HUES6 (cell line): ENCODE measurements around the gene FMNL2.

Source experiments
- H3K27ac ChIP-seq: 2 replicates; pipeline ENCODE4 v1.7.0; 2013; ENCODE audit warnings: low read depth, mild to moderate bottlenecking, low read length, inconsistent platforms
- H3K27me3 ChIP-seq: 2 replicates; pipeline ENCODE4 v1.6.1; 2013; ENCODE audit warnings: low read length; ENCODE audit not compliant: control insufficient read depth, insufficient read depth
- H3K36me3 ChIP-seq: 2 replicates; pipeline ENCODE4 v1.6.1; 2013; ENCODE audit warnings: low read length; ENCODE audit not compliant: control insufficient read depth, insufficient read depth
- H3K4me1 ChIP-seq: 2 replicates; pipeline ENCODE4 v1.6.1; 2013; ENCODE audit warnings: low read length; ENCODE audit not compliant: control insufficient read depth, insufficient read depth
- H3K4me3 ChIP-seq: 2 replicates; pipeline ENCODE4 v1.5.1; 2013; ENCODE audit warnings: low read depth, low read length
- H3K9ac ChIP-seq: one replicate; pipeline ENCODE4 v1.6.1; 2013; ENCODE audit warnings: mild to moderate bottlenecking, low read length
- H3K9me3 ChIP-seq: 2 replicates; pipeline ENCODE4 v1.6.1; 2013; ENCODE audit warnings: low read depth, low read length; ENCODE audit not compliant: control insufficient read depth, insufficient read depth

Gene FMNL2

DNA sequence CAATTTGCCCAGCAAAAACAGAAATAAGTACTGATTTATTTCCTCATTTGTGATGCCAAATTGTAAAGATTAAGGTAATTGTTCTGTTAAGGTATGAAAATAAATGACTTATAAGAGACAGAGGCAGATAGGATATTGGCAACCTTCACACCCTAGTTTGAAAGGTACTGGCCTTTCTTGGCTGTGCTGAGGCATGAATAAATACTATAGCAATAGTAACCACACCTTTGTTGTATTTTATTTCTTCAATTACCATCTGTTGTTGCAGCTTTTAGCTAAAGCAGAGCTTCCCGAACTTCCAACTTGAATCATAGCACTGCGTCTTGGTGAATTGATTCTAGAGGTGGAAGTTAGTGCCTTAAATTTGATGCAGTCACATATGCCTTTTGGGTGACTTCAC lies 55.9 kb downstream of the FMNL2 start:
- no peak overlapping the region for H3K27ac ChIP-seq
- no peaks in the 10 kb centered on the region for H3K36me3 ChIP-seq
- H3K4me3 ChIP-seq = no peak overlapping the region
- H3K4me1 ChIP-seq = peaks cover 15% of the 10 kb centered on the region
- no peak overlapping the region for H3K9ac ChIP-seq
- H3K9me3 ChIP-seq = no peaks in the 10 kb centered on the region
- no peaks in the 10 kb centered on the region for H3K27me3 ChIP-seq

DNA sequence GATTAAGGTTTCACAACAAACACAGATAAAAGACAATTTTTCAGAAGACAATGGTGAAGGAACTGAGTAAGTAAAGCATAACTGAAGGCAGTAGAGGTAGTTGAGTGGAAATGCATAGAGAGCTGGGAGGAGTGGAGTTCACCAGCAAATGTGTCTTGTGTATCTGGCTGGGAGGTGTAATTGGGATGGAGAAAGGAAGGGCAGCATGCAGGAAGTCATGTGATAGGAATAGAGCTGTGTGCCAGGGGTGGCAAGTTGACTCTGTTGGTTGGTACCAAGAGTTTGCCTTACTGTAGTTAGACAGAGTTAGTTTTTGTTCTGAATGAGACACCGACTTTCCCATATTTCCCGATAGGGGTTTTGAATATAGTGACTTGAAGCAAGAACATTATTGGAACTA lies 56.3 kb downstream of the FMNL2 start:
- Histone ChIP-seq H3K9me3 (no peaks in the 10 kb centered on the region), H3K27me3 (no peaks in the 10 kb centered on the region), H3K36me3 (no peaks in the 10 kb centered on the region), H3K4me1 (peaks cover 19% of the 10 kb centered on the region), H3K9ac (no peak overlapping the region), H3K27ac (no peak overlapping the region), H3K4me3 (no peak overlapping the region)

DNA sequence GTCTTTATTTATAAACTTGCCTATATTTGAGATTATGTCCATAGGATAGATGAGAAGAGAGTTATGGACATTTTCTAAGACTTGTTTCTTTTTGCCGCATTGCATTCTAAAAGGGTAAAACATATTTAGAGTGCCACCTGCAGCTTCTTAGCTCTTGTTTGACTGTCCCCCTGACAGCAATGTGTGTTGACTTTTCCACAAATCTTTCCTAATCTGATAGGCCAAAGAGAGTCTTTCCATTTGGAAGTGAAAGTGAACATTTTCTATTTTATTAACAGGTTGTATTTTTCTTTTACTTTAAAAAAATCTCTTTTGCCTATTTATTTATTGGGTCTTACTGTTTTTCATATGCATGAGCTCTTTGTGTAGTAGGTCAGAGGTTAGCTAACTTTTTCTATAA lies 58.4 kb downstream of the FMNL2 start:
- Histone ChIP-seq H3K9ac (no peak overlapping the region), H3K27me3 (no peaks in the 10 kb centered on the region), H3K9me3 (no peaks in the 10 kb centered on the region), H3K4me3 (no peak overlapping the region), H3K4me1 (peaks cover 23% of the 10 kb centered on the region), H3K36me3 (no peaks in the 10 kb centered on the region), H3K27ac (no peak overlapping the region)

DNA sequence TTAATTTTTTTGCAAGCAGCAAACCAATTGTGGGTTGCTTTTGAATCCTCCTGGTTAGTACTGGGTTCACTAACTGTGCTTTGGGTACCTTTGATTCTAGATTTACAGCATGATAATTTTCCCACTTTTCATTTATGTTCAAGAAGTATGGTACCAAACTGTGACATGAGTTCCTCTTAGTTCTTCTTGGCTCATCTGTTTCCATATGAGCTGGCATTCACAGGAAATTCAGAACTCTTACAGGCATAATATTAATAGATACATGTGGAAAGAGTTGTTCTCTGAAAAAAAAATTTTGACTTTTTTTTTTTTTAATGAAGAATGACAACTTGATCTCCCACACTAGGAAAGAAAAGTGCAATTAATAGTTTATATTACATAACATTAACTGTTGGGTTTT lies 59.4 kb downstream of the FMNL2 start:
- no peak overlapping the region for H3K27ac ChIP-seq
- no peaks in the 10 kb centered on the region for H3K36me3 ChIP-seq
- H3K4me1 ChIP-seq = peaks cover 23% of the 10 kb centered on the region
- no peak overlapping the region for H3K4me3 ChIP-seq
- H3K9me3 ChIP-seq = no peaks in the 10 kb centered on the region
- H3K27me3 ChIP-seq = no peaks in the 10 kb centered on the region
- H3K9ac ChIP-seq = no peak overlapping the region

DNA sequence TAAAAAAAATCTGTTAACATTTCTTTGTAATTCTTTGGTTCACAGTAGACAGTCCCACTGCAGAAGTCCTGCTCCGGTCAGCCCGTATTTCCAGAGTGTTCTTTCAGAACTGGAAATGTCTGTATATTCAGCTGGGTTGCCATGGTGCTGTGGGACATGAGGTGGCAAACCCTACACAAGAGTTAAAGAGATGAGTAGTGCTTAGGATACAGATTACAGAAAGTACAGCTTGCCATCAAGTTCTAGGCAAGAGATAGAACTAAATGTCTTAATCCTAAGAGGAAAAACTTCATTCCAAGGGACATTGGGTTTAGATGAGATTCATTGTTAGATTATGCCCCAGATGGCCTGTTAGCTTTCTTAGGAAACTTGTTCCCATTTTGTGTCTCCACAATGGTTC lies 60.1 kb downstream of the FMNL2 start:
- no peak overlapping the region for H3K27ac ChIP-seq
- no peak overlapping the region for H3K9ac ChIP-seq
- no peaks in the 10 kb centered on the region for H3K36me3 ChIP-seq

DNA sequence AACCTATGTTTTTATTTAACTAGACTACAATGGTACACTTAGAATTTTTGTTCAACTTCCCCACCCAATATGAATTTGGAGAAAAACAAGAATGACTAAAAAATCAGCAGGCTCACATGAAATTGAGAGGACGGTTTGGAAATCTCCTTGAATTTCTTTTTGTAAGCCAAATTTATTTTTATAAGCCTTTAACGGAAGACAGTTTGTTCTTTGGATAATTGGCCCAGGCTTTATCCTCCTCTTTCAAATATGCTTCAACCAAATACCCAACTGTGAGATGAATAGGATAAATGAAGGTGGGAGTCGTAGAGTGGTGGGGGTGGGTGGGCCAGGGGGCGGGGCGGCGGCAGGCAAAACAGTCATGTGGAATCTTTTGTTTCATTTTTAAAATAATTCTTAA lies 60.6 kb downstream of the FMNL2 start:
- peaks cover 23% of the 10 kb centered on the region for H3K4me1 ChIP-seq
- H3K36me3 ChIP-seq = no peaks in the 10 kb centered on the region
- H3K4me3 ChIP-seq = no peak overlapping the region

More for the DNA sequence above, 60.1 kb downstream of the FMNL2 start:
- no peak overlapping the region for H3K4me3 ChIP-seq
- no peaks in the 10 kb centered on the region for H3K9me3 ChIP-seq
- peaks cover 23% of the 10 kb centered on the region for H3K4me1 ChIP-seq
- H3K27me3 ChIP-seq = no peaks in the 10 kb centered on the region

DNA sequence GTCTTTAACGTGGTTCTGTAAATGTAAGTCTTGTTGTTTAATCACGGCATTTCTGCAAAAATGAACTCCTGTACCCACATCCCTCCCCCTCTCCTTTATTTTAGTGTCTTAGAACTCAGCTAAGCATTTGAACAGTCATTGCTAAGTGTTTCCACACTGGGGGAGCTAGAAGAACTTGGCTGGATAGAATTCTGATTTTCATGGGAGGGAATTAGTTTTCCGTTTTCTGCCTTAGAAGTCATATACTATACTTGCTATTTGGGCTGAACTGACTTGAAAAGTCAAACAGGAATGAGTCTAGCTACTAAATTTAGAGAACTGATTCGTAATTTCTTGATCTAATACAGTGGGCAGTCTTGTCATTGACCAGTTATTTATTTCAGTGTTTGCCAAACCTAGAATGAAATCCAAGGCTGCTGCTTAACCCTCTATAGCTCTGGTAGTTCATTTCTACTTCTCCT lies 61.1 kb downstream of the FMNL2 start:
- H3K36me3 ChIP-seq = no peaks in the 10 kb centered on the region
- H3K27ac ChIP-seq = no peak overlapping the region
- peaks cover 23% of the 10 kb centered on the region for H3K4me1 ChIP-seq
- no peak overlapping the region for H3K9ac ChIP-seq
- H3K9me3 ChIP-seq = no peaks in the 10 kb centered on the region
- no peaks in the 10 kb centered on the region for H3K27me3 ChIP-seq
- no peak overlapping the region for H3K4me3 ChIP-seq

More for the DNA sequence above, 60.6 kb downstream of the FMNL2 start:
- Histone ChIP-seq H3K27ac (no peak overlapping the region), H3K9ac (no peak overlapping the region), H3K27me3 (no peaks in the 10 kb centered on the region), H3K9me3 (no peaks in the 10 kb centered on the region)

DNA sequence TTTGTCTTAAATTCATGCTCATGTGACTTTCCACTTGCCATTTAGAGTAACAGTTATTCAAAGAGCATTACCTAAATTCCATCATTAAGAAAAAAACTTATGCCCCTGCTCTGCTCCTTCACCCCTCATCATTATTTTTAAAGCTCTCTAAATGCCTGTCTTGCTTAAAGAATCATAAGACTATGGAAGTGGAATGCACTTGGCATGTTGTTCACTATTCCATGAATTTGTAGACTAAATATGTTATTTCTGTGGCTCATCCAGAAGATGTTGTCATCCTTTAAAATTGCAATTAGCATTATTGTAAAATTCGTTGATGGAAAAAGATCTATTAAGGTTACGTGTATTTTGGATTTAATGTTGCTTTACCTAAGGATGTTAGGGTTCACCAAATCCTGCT lies 61.8 kb downstream of the FMNL2 start:
- Histone ChIP-seq H3K4me3 (no peak overlapping the region), H3K4me1 (peaks cover 24% of the 10 kb centered on the region), H3K9ac (no peak overlapping the region), H3K9me3 (no peaks in the 10 kb centered on the region), H3K36me3 (no peaks in the 10 kb centered on the region), H3K27ac (no peak overlapping the region), H3K27me3 (no peaks in the 10 kb centered on the region)

DNA sequence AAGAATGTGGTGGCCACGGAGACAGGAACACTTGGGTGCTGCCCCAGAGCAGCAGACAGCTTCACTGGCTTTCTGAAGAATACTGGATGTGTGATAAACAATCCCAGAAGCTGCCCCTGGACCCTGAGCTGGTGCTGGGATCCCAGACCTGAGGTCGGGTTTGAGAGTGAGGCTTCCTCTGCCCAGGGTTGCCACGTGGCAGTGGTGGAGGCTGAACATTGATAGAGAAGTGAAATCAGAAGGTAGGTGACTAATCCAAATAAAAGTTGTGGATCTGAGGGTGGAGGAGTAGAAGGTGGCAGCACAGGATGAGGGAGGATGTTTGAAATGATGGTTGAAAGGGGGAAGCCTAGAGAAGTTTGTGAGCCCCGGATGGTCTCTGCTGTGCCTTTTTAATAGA lies 64.0 kb downstream of the FMNL2 start:
- no peak overlapping the region for H3K27ac ChIP-seq

DNA sequence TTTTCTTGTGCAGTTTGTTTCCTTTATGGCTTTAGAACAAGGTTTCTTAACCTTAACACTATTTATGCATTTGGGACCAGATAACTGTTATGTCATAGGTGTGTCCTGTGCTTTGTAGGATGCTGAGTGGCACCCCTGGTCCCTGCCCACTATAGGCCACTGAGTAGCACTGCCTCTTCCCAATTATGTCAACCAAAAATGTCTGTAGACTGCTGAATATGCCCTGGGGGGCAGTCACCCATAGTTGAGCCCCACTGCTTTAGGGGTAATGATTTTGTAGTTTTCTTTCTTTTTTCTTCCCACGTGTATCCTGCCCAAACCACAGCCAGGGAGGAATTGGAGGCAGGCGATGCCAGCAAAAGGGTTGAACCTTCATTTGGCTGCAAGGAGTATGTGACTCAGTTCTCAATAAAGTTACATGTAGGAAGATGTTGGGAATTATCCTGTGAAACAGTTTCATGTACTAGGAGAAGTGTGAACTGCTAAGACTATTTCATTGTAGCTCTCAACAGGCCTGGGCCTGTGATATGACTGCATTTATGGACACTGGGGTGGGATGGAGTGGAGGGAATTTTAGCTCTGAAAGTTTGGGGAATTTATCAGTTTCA lies 65.7 kb downstream of the FMNL2 start:
- Histone ChIP-seq H3K4me1 (peaks cover 41% of the 10 kb centered on the region), H3K27me3 (no peaks in the 10 kb centered on the region), H3K27ac (no peak overlapping the region)

More for the DNA sequence above, 64.0 kb downstream of the FMNL2 start:
- Histone ChIP-seq H3K4me3 (no peak overlapping the region), H3K36me3 (no peaks in the 10 kb centered on the region), H3K4me1 (peaks cover 36% of the 10 kb centered on the region), H3K9ac (no peak overlapping the region), H3K9me3 (no peaks in the 10 kb centered on the region), H3K27me3 (no peaks in the 10 kb centered on the region)

DNA sequence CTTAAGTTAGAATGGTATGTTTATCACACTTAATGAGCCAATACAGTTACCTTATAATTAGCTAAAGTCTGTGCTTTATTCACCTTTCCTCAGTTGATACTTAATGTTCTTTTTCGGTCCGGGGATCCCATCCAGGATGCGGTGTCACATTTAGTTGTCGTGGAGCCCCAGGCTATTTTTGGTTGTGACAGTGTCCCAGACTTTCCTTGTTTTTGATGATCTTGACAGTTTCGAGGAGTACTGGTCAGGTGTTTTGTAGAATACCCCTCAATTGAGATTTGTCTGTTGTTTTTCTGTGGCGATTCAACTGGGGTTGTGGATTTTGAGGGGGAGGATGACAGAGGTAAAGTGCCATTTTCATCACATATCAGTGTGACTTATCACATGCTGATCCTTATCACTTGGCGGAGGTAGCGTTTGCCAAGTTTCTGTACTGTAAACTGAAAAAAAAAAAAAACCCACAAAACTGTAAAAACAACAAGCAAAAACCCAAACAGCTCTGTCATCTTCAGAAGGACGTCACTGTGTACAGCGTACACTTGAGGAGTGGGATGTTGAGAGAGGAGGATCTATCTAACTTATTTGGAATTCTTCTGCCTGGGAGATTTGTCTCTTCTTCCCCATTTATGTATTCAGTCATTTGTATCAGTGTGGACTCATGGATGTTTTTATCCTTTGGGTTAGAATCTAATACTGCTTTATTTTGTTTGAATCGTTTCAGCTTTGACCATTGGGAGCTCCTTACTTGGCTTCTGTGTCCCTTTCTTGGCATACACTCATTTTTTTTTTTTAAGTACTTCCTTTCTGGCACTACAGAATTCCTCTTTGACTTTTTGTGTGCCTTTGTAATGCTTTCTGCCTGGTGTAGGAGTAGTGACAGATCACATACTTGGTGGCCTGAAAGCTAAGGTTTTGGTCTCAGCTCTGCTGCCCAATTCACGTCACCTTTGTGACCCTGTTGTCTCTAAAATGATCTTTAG lies 68.1 kb downstream of the FMNL2 start:
- Histone ChIP-seq H3K4me1 (peaks cover 52% of the 10 kb centered on the region), H3K27me3 (no peaks in the 10 kb centered on the region), H3K9me3 (no peaks in the 10 kb centered on the region), H3K36me3 (no peaks in the 10 kb centered on the region), H3K4me3 (no peak overlapping the region), H3K27ac (no peak overlapping the region), H3K9ac (no peak overlapping the region)

More for the DNA sequence above, 65.7 kb downstream of the FMNL2 start:
- Histone ChIP-seq H3K4me3 (no peak overlapping the region), H3K9ac (no peak overlapping the region), H3K36me3 (no peaks in the 10 kb centered on the region), H3K9me3 (no peaks in the 10 kb centered on the region)
